ENCODE measurements around the gene PCDHA6.
"Not testable (repeated sequence)": the region's sequence is repeated elsewhere in the genome, so short reads cannot be mapped to it uniquely, and the experiment has no call there.

Gene PCDHA6

GRCh38 chr5:140827704-140828361, at the start of gene PCDHA6:
Gene PCDHA6, plus strand, starts transcription at chr5:140827960. Its CDS starts 132 bp downstream, at chr5:140828092.
- DNase-seq (ENCODE audit: extremely low spot score), result no peak
- ChIA-PET POLR2A (no interaction called here), CTCF (interaction anchor here (1.2 kb wide), 1 partner anchor 11 kb away, joined by 4 read pairs; no protein-coding TSS in a partner anchor)
- TF ChIP-seq CTCF (IDR thresholded peaks at IDR 0.05; ENCODE audit: control extremely low read depth, extremely low read depth, low read depth, missing control alignments), result no peak

- DNase-seq (ENCODE audit: extremely low spot score), result no peak
- CTCF ChIA-PET, result interaction anchor here (1.3 kb wide), 1 partner anchor 13 kb away, joined by 4 read pairs; no protein-coding TSS in a partner anchor
- TF ChIP-seq CTCF (IDR thresholded peaks at IDR 0.05; ENCODE audit: control extremely low read depth, extremely low read depth, low read depth, missing control alignments), result no peak
- POLR2A ChIA-PET, result no interaction called here
Observed at GRCh38 chr5:140780512-140780911, 47.2 kb upstream of the PCDHA6 start.

- TF ChIP-seq CTCF (IDR thresholded peaks at IDR 0.05; ENCODE audit: control extremely low read depth, extremely low read depth, low read depth, missing control alignments), result no peak
- CTCF ChIA-PET, result interaction anchor here (1.0 to 1.5 kb wide), 3 partner anchors 21 to 635 kb away, joined by 3 to 4 read pairs (median 3); partner anchors contain the start of gene PCDHGA11
- POLR2A ChIA-PET, result no interaction called here
- DNase-seq (ENCODE audit: extremely low spot score), result no peak
Observed at GRCh38 chr5:140785905-140786686, 41.7 kb upstream of the PCDHA6 start, which contains the start of gene PCDHA1. Gene PCDHA1, plus strand, starts transcription at chr5:140786140.

- DNase-seq (ENCODE audit: extremely low spot score); CTCF ChIA-PET: not testable (repeated sequence)
Observed at GRCh38 chr5:140787422-140787821, 40.3 kb upstream of the PCDHA6 start.

GRCh38 chr5:140787849-140788504, 39.8 kb upstream of the PCDHA6 start:
- CTCF ChIA-PET; POLR2A ChIA-PET; DNase-seq (ENCODE audit: extremely low spot score): not testable (repeated sequence)

More at GRCh38 chr5:140787422-140787821, 40.3 kb upstream of the PCDHA6 start:
- POLR2A ChIA-PET, result not testable (repeated sequence)

GRCh38 chr5:140791089-140791488, 36.7 kb upstream of the PCDHA6 start:
- POLR2A ChIA-PET, result no interaction called here
- CTCF ChIA-PET, result no interaction called here
- TF ChIP-seq CTCF (IDR thresholded peaks at IDR 0.05; ENCODE audit: control extremely low read depth, extremely low read depth, low read depth, missing control alignments), result no peak
- DNase-seq (ENCODE audit: extremely low spot score), result no peak

GRCh38 chr5:140794595-140795258, 33.0 kb upstream of the PCDHA6 start, which contains the start of gene PCDHA2:
Gene PCDHA2, plus strand, starts transcription at chr5:140794852.
- no peak for DNase-seq (ENCODE audit: extremely low spot score)
- no peak for TF ChIP-seq CTCF (IDR thresholded peaks at IDR 0.05; ENCODE audit: control extremely low read depth, extremely low read depth, low read depth, missing control alignments)
- POLR2A ChIA-PET, result no interaction called here
- CTCF ChIA-PET, result no interaction called here

Data from GM10248 (cell line).